PC-9 (cell line): ENCODE data around the gene ANKFY1. TPM values are rescaled to one million over a fixed set of nuclear protein-coding genes. Genes with fewer than 3 reads are reported as not detected.
A peak's percentile ranks its signal among the peaks of the same experiment; 100 is the strongest.

ENCODE experiments used
- BruUV-seq: library from RNA; stranded (reverse); fragments of 400-500 nt; replicated peaks from 2 replicates; lab custom pipeline; 2021; lab: Mats Ljungman, UMichigan
- CTCF ChIA-PET: fragments of 300-600 bp; sonication (Branson Sonifier 250); formaldehyde crosslinking; loops from one replicate; lab custom pipeline; 2022; ENCODE audit warnings: antibody characterized with exemption; lab: Charles Lee
- POLR2A ChIA-PET: fragments of 300-600 bp; sonication (Branson Sonifier 250); formaldehyde crosslinking; loops from one replicate; lab custom pipeline; 2022; ENCODE audit warnings: antibody characterized with exemption; ENCODE audit not compliant: unreplicated experiment; lab: Charles Lee
- DNase-seq, 2 experiments: peaks; one replicate each; pipeline versions ENCODE4 v3.0.0 to v3.0.0-alpha.2; 2015 to 2022; ENCODE audit warnings: mixed read lengths in 1 of 2
- H2AFZ ChIP-seq: fragments of 200-600 bp; sonication (generic); 2 replicates; pipeline ENCODE4 v1.8.1; 2017; ENCODE audit warnings: antibody characterized with exemption
- H3F3A ChIP-seq: fragments of 200-600 bp; sonication (generic); 2 replicates; pipeline ENCODE4 v1.8.1; 2017; ENCODE audit warnings: antibody characterized with exemption, mild to moderate bottlenecking, low read depth; ENCODE audit not compliant: insufficient read depth
- H3K27ac ChIP-seq: fragments of 200-600 bp; sonication (generic); 2 replicates; pipeline ENCODE4 v1.6.1; 2016; ENCODE audit warnings: mixed run types
- H3K27me3 ChIP-seq: fragments of 200-600 bp; sonication (generic); 2 replicates; pipeline ENCODE4 v1.6.1; 2016; ENCODE audit warnings: low read depth, mixed run types; ENCODE audit not compliant: insufficient read depth
- H3K36me3 ChIP-seq: fragments of 200-600 bp; sonication (generic); 2 replicates; pipeline ENCODE4 v1.6.1; 2016; ENCODE audit warnings: low read depth, mixed run types
- H3K4me1 ChIP-seq: fragments of 200-600 bp; sonication (generic); replicated peaks from 2 replicates; pipeline ENCODE4 v1.6.1; 2016; ENCODE audit warnings: mixed run types; ENCODE audit not compliant: insufficient read depth
- H3K4me2 ChIP-seq: fragments of 200-600 bp; sonication (generic); 2 replicates; pipeline ENCODE4 v1.6.1; 2017; ENCODE audit warnings: mixed run types
- H3K4me3 ChIP-seq: fragments of 200-600 bp; sonication (generic); 2 replicates; pipeline ENCODE4 v1.6.1; 2016; ENCODE audit warnings: mixed run types
- H3K79me2 ChIP-seq: fragments of 200-600 bp; sonication (generic); 2 replicates; pipeline ENCODE4 v1.6.1; 2017; ENCODE audit warnings: low read depth, mixed run types
- H3K9me2 ChIP-seq: fragments of 200-600 bp; sonication (generic); 2 replicates; pipeline ENCODE4 v1.8.1; 2017; ENCODE audit warnings: mild to moderate bottlenecking; ENCODE audit not compliant: insufficient read depth
- H3K9me3 ChIP-seq: fragments of 200-600 bp; sonication (generic); 2 replicates; pipeline ENCODE4 v1.8.1; 2016; ENCODE audit warnings: low read depth; ENCODE audit not compliant: insufficient read depth
- H4K20me1 ChIP-seq: fragments of 200-600 bp; sonication (generic); 2 replicates; pipeline ENCODE4 v1.8.1; 2017; ENCODE audit not compliant: insufficient read depth
- EZH2 ChIP-seq: fragments of 200-600 bp; sonication (generic); IDR thresholded peaks from 2 replicates; pipeline ENCODE4 v1.8.0; 2017; ENCODE audit warnings: antibody characterized with exemption, low read depth
- intact Hi-C: fragments of 100-400 bp; cut with micrococcal nuclease; formaldehyde crosslinking; loops from one replicate; pipeline ENCODE4 v1.10.0; 2022; ENCODE audit not compliant: unreplicated experiment
- total RNA-seq: library from RNA; stranded (reverse); gene quantifications from 2 replicates; pipeline ENCODE4 v1.2.3, GENCODE V29; 2021
- TF ChIP-seq, protein P1 (sequence below): fragments of 200-600 bp; sonication (generic); conservative IDR thresholded peaks from 2 replicates; pipeline ENCODE4 v1.6.1; 2017; ENCODE audit warnings: mixed run types, antibody characterized with exemption, mild to moderate bottlenecking, moderate library complexity

The ANKFY1 gene
- total RNA-seq, 1 experiment from 2014 or later, result 63.9 TPM

DNA sequence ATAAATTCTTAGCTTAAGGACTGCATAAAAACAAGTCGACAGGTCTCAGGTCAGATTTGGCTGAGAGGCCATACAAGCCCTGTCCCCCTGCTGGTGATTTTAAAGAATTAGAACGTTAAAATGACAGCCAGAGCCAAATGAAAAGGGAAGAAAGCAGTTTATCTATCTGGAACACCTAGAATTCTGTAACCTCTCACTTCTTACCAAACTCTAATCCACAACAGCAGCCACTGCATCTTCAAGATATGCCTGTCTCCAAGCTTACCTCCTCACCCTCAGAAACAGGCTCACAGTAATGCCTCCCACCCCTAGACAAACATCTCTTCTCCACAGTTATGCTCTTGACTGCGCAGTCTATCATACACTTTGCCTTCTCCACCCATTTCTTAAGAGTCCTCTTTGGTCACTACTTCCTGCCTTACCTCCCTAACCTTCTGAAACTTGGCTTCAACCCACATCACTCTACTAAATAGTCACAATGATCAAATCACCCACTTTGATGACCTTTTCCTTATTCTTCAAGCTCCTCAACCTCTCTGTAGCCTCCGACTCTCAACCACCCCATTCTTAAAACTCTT, 14.2 kb downstream of the ANKFY1 start:
- no peak overlapping the region for H3K27ac ChIP-seq
- CTCF ChIA-PET, result interaction anchor here (0.5 to 1.5 kb wide), 2 partner anchors 49 to 213 kb away, joined by 3 to 6 read pairs; no protein-coding TSS in a partner anchor

DNA sequence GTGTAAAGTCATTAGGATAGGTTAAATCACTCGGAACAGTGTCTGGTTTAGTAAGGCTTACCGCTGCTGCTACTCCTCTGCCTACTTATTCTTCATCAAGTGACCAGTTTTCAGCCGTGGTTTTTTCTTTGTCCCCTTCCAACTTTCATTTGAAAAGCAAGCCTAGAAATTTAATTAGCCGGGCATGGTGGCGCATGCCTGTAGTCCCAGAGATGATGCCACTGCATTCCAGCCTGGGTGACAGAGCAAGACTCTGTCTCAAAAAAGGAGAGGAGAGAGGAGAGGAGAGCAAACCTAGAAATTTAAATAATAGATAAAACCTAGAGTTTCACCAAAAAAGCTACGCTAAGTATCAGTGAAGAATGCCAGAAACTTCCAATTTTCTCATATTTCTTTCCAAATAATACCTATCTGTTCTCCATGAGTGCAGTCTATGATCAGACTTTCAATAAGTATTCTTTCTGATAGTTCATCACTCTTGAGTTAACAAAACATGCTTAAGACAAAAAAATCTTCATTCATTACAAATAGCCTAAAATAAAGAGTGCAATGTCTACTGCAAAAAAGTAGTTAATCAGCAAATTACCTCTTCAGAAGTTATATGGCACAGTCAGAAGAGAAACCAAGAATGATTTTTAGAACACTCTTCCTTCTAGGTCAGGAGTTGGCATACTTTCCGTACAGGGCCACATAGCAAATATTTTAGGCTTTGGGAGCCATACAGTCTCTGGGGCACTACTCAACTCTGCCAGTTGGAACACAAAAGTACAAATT, 15.1 kb downstream of the ANKFY1 start:
- ChIA-PET CTCF (interaction anchor here (0.5 to 1.5 kb wide), 5 partner anchors 19 to 671 kb away, joined by 3 to 7 read pairs (median 3); no protein-coding TSS in a partner anchor), POLR2A (interaction anchor here (0.5 to 1.0 kb wide), 6 partner anchors 12 to 672 kb away, joined by 3 to 13 read pairs (median 8); no protein-coding TSS in a partner anchor)
- Histone ChIP-seq H3F3A (peaks cover 24% of the 10 kb centered on the region), H3K27ac (peak overlapping the region; percentile 89), H3K9me2 (no peaks in the 10 kb centered on the region), H3K4me2 (peak overlapping the region; percentile 63), H3K27me3 (no peaks in the 10 kb centered on the region), H3K36me3 (no peaks in the 10 kb centered on the region), H3K9me3 (no peaks in the 10 kb centered on the region), H3K4me1 (peaks cover 32% of the 10 kb centered on the region), H4K20me1 (peaks cover 42% of the 10 kb centered on the region), H3K4me3 (no peak overlapping the region), H3K79me2 (peaks cover 87% of the 10 kb centered on the region), H2AFZ (no peak overlapping the region)
- DNase-seq, result no peak
- TF ChIP-seq, protein P1, sequence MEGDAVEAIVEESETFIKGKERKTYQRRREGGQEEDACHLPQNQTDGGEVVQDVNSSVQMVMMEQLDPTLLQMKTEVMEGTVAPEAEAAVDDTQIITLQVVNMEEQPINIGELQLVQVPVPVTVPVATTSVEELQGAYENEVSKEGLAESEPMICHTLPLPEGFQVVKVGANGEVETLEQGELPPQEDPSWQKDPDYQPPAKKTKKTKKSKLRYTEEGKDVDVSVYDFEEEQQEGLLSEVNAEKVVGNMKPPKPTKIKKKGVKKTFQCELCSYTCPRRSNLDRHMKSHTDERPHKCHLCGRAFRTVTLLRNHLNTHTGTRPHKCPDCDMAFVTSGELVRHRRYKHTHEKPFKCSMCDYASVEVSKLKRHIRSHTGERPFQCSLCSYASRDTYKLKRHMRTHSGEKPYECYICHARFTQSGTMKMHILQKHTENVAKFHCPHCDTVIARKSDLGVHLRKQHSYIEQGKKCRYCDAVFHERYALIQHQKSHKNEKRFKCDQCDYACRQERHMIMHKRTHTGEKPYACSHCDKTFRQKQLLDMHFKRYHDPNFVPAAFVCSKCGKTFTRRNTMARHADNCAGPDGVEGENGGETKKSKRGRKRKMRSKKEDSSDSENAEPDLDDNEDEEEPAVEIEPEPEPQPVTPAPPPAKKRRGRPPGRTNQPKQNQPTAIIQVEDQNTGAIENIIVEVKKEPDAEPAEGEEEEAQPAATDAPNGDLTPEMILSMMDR, result no peak
- no peak for TF ChIP-seq EZH2
- TSS peak; percentile 61 for BruUV-seq
- intact Hi-C loops, result loop anchor here (1.0 kb wide), 1 partner anchor 15 kb away; the partner anchor contains the start of gene ANKFY1

More for the DNA sequence above, 14.2 kb downstream of the ANKFY1 start:
- Histone ChIP-seq H3K4me1 (peaks cover 32% of the 10 kb centered on the region), H2AFZ (no peak overlapping the region), H3F3A (peaks cover 24% of the 10 kb centered on the region), H3K79me2 (peaks cover 87% of the 10 kb centered on the region), H3K27me3 (no peaks in the 10 kb centered on the region), H4K20me1 (peaks cover 47% of the 10 kb centered on the region), H3K36me3 (no peaks in the 10 kb centered on the region), H3K4me2 (no peak overlapping the region), H3K9me2 (no peaks in the 10 kb centered on the region), H3K9me3 (no peaks in the 10 kb centered on the region), H3K4me3 (no peak overlapping the region)
- POLR2A ChIA-PET, result interaction anchor here (0.5 kb wide), 1 partner anchor 194 kb away, joined by 13 read pairs; no protein-coding TSS in a partner anchor
- BruUV-seq, result no TSS peak
- intact Hi-C loops, result no loop called here
- DNase-seq, result no peak
- TF ChIP-seq, protein P1, result peak; percentile 71
- no peak for TF ChIP-seq EZH2

GRCh38 chr17:4247971-4248388, 15.8 kb downstream of the ANKFY1 start:
- Histone ChIP-seq H3K27ac (peak overlapping the region; percentile 89), H3K4me1 (peaks cover 32% of the 10 kb centered on the region), H3K36me3 (no peaks in the 10 kb centered on the region), H2AFZ (no peak overlapping the region), H3K27me3 (no peaks in the 10 kb centered on the region), H3K4me2 (peak overlapping the region; percentile 63), H3F3A (peaks cover 24% of the 10 kb centered on the region), H3K9me2 (no peaks in the 10 kb centered on the region), H4K20me1 (peaks cover 36% of the 10 kb centered on the region), H3K79me2 (peaks cover 84% of the 10 kb centered on the region), H3K4me3 (peak overlapping the region; percentile 26; the same call in 1 of the 2 replicates), H3K9me3 (no peaks in the 10 kb centered on the region)
- intact Hi-C loops, result loop anchor here (1.0 kb wide), 1 partner anchor 15 kb away; the partner anchor contains the start of gene ANKFY1
- TF ChIP-seq EZH2, result no peak
- TF ChIP-seq, protein P1, result no peak
- CTCF ChIA-PET, result interaction anchor here (0.5 to 1.3 kb wide), 6 partner anchors 20 to 671 kb away, joined by 3 to 7 read pairs (median 3); no protein-coding TSS in a partner anchor
- no TSS peak for BruUV-seq
- POLR2A ChIA-PET, result interaction anchor here (0.6 to 1.0 kb wide), 8 partner anchors 13 to 673 kb away, joined by 3 to 12 read pairs (median 4); partner anchors contain the start of gene ZZEF1
- peak; percentile 86 to 88 for DNase-seq
